NCI-H2171 (cell line): Measurements from ENCODE around the gene NOD2.

ENCODE experiments used
- DNase-seq: peaks from one replicate; lab custom pipeline; 2025; lab: John Stamatoyannopoulos, UW

The NOD2 gene

DNA sequence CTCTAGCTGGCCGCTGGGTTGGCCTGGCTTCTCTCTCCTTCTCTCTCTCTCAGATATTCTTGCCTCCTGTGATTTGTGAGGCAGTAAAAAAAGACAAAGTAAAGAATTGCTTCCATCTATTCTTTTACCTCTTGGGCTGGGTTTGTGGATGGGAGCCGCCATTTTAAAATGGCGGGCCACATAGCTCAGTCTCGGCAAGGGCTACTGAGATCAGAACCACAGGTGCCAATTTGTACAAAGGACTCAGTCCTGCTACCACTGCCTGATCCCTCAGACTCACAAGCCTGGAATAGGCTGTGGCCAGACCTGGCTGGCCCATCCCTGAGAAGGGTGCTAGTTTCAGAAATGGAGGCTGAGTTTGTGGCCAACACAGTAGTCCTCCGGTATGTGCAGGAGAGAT is 24.1 kb downstream of the NOD2 start:
- DNase-seq, result no peak

DNA sequence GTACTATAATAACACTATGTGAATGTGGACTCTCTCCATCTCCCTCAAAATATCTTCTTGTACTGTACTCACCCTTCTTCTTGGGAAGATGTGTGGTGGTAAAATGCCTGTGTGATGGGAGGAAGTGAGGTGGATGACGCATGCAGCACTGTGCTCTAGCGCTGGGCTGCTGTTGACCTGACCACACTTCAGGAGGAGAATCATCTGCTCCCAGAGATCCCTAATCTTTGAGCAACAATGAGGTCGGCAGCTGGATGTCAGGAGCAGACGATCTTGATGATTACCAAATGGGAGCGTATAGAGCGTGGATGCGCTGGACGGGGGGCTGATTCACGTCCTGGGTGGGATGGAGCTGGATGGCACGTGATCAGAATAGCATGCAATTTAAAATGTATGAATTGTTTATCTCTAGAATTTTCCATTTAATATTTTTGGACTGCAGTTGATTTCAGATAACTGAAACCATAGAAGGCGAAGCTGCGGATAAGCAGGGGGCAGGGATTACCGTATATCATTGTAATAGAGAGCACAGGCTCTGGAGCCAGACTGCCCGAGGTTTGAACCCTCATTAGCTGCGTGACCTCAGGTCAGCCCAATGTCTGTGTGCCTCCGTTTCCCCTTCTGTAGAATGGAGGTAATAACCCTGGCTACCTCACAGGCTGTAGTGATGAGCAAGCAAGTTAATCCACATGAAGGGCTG is 24.8 kb downstream of the NOD2 start:
- DNase-seq, result no peak

GRCh38 chr16:50718761-50719400 is 25.5 kb downstream of the NOD2 start:
- no peak for DNase-seq

GRCh38 chr16:50719401-50720337 is 26.3 kb downstream of the NOD2 start:
- DNase-seq, result no peak

GRCh38 chr16:50721549-50722404 is 28.4 kb downstream of the NOD2 start:
- no peak for DNase-seq

DNA sequence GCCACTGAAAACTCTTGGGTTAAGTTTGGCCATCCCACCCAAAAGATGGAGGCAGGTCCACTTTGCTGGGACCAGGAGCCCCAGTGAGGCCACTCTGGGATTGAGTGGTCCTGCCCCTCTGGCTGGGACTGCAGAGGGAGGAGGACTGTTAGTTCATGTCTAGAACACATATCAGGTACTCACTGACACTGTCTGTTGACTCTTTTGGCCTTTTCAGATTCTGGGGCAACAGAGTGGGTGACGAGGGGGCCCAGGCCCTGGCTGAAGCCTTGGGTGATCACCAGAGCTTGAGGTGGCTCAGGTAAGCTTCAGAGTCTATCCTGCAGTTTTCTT is 29.0 kb downstream of the NOD2 start:
- no peak for DNase-seq

DNA sequence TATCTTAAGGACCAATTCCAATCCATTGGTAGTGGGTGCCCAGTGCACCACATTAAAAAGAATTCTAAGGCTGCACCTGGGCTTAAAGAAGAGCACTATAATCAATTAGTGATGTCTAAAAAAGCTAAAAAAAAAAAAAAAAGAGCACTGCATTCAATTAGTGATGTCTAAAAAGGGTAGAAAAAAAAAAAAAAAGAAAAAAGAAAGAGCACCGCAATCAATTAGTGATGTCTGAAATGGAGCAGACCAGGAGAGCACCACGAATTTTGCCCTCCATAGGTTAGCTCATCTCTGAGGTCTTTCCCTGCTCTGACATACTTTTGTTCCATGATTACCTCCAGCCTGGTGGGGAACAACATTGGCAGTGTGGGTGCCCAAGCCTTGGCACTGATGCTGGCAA is 29.6 kb downstream of the NOD2 start:
- DNase-seq, result no peak

DNA sequence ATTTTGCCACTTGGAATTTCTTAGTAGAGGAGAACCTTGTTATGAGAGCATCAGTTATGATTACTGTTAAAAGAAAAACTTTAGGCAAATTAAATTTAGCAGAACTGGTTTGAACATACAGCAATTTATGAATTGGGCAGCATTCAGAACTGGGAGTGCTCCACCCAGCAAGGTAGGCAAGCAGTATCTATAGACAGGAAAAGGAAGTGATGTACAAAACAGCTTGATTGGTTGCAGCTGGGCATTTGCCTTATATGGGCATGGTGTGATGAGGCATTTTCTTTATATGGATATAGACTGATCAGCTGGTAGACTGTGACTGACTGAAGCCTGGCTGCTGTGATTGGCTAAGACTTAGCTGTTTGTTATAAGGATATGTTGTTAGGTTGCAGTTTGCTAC is 30.9 kb downstream of the NOD2 start:
- no peak for DNase-seq

DNA sequence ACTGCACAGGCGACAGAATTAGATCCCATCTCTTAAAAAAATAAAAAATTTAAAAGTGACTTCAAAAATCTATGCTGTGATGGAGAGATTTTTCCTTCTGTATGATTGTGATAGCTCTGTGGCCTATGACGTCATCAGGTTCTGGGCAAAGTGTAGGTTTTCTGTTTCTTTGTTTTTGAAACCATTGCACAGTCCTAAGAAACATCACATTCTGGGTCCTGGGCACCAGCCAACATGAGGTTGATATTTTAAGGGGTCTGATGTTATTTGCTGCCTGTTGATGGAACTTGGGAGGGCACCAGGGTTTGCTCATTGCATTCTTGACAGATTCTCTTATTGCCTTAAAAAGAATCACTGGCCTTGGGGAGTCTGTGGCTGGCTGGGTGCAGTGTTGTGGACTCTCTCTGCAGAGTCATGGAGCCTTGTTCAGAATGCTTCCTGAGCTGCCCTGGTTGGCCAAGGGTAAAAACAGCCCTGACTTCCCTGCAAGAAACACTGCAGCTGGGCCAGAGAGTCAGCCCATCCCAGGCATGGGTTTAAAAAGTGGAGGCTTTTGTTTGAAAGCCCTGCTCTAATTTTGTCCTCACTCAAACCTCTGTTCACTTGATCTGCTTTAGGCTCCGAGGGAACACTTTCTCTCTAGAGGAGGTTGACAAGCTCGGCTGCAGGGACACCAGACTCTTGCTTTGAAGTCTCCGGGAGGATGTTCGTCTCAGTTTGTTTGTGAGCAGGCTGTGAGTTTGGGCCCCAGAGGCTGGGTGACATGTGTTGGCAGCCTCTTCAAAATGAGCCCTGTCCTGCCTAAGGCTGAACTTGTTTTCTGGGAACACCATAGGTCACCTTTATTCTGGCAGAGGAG is 38.0 kb downstream of the NOD2 start:
- no peak for DNase-seq

- DNase-seq, result no peak
Observed at GRCh38 chr16:50731989-50732832, 38.8 kb downstream of the NOD2 start.

GRCh38 chr16:50733468-50733867 is 40.1 kb downstream of the NOD2 start:
- DNase-seq, result no peak

DNA sequence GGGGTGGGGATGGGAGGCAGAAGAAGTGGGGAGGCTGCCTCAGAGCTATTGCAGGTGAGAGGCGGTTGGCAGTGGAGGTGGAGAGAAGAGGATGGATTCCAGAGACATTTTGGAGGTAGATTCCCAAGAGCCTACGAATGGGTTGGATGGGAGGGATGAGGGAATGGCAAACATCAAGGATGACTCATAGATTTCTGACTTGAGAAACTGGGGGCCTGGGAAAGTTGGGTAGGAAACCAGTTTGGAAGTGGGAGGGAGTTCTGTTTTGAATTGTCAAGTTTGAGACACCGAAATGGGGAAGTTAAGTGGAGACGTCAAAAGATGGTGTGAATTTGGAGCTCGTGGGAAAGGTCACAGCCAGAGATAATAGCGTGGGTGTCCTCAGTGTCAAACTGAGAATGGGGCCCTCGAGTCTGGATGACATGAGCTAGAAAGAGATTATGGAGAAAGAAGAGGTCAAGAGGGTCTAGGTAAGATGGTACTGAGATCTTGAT is 42.3 kb downstream of the NOD2 start:
- no peak for DNase-seq

DNA sequence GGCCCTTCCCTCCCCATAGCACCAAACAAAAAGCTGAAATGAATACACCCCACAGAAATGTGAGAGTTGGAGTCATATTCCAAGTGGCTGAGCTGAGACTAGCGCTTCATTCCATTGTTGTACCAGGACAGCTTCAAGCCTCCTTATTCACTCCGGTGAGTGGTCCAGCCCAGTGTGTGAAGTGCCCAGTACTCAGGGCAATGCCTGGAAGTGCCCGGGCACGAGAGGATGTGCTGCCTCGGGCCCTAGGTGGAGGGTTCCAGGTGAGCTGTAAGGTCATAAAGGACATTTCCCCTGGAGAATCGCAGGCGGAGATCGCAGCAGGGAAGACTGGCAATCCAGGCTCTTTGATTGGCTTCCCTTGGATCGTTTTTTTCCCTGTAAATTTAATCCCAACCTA is 43.0 kb downstream of the NOD2 start:
- DNase-seq, result no peak

DNA sequence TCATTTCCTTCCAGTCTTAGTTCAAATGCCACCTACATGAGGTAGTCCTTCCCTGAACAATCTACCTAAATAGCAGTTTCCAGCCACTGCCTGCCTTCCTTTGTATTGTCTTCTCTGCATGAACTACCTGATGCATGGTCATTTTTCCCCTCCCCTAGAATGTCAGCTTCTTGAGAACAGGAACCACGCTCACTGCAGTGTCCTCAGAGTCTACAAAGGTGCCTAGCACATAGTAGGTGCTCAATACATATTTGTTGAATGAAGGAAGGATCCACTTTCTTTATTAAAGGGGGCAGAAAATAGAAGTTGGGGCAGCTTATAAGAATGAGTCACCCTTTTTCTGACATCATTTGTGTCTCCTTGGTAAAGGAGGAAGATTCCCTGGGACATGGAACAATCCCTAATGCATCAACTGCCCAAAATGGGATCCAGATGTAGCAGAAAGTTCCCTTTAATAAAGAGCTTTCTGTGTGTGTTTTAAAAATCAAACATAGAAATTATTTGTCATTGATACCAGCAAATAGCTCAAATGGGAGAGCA is 44.1 kb downstream of the NOD2 start:
- no peak for DNase-seq

GRCh38 chr16:50739031-50739430 is 45.6 kb downstream of the NOD2 start:
- no peak for DNase-seq

- no peak for DNase-seq
Observed at GRCh38 chr16:50740736-50741135, 47.3 kb downstream of the NOD2 start.

DNA sequence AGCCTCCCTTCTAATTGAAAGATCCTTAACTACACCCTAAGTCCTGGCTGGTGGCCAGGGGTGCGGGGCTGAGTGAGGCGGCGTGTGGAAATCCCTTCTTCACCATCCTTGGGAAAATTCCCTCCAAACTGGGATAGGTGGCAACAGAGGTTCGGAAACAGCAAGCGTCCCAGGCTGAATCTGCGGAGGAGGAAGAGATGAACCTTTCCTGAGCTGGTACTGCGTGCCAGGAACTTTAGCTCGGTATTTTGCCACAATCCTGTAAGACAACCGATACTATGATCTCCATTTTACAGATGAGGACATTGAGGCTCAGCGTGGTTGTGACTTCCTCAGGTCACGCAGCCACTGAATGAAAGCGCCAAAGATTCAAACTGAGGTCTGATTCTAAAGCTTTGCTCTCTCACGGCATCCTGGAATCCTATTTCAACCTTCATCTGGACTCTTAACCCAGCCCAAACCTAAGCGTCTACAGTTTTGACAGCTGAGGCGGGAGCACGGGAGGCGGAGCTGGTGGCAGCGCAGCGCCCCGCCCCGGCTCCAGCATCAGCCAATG is 47.9 kb downstream of the NOD2 start:
- no peak for DNase-seq

GRCh38 chr16:50741781-50742575 is 48.6 kb downstream of the NOD2 start, which contains the start of gene CYLD:
TSS of gene CYLD (plus strand) at chr16:50742086. CDS start at chr16:50749699, 7,613 bp downstream.
- peak; percentile 99 for DNase-seq
